ENCODE measurements around the gene NTRK1. TPM values are rescaled to one million over a fixed set of nuclear protein-coding genes. Genes with fewer than 3 reads are reported as not detected.

The NTRK1 gene
- total RNA-seq (2022; extraction: Qiagen RNA extraction): 0.09 to 0.25 TPM (median 0.18 TPM) in 5 replicates

GRCh38 chr1:156860628-156861423 is at the start of gene NTRK1:
Gene NTRK1, plus strand, starts transcription at chr1:156860865. Its CDS starts 70 bp downstream, at chr1:156860935.

GRCh38 chr1:156816561-156817328 is 43.9 kb upstream of the NTRK1 start, which contains the start of gene SH2D2A:
Gene SH2D2A, minus strand, starts transcription at chr1:156816848. Its CDS starts 140 bp downstream, at chr1:156816708.

GRCh38 chr1:156858959-156859522 is 1.6 kb upstream of the NTRK1 start, which contains the start of gene INSRR:
Gene INSRR, minus strand, starts transcription at chr1:156859117. Its CDS starts 496 bp downstream, at chr1:156858621.

DNA sequence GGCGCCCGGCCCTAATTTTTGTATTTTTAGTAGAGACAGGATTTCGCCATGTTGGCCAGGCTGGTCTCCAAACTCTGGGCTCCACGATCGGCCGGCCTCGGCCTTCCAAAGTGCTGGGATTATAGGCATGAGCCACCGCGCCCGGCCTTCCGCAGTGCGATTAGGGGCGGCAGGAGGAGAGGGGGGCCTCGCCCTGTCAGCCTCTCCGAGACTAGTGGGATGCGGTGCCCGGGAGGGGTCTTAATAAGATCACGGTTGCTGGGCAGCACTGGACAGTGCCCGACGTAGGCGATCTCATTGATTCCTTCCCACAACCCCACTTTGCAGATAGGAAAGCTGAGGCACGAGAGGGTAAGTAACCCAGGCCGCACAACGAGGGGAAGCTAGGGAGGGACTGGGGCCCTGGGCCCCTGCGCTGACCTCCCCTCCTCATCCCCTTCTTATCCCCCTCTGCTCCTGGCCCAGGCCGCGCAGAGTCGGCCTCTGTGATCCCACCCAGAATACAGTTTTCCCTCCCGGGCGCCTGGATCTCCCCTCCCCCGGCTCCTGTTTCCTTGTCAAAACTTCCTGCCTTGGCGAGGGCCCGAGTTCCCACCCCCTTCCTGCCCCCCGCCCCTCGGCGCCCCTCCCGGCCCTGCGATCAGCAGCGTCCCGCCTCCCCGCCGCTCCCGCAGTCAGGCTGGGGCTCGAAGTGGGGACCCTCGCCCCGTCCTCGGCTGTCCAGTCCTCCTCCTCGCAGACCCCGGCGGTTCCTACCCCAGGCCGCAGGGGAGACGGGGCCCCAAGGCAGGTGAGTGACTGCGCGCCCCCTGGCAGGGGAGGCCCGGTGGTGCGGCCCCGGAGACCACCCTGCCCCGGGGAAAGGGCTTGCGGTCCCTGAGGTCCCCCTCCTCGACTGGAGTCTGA is 32.6 kb downstream of the NTRK1 start, which contains the start of gene PEAR1:
Gene PEAR1, plus strand, starts transcription at position 671 of the 906 bp plus-strand sequence. CDS start 10,209 bp downstream, outside the sequence.

DNA sequence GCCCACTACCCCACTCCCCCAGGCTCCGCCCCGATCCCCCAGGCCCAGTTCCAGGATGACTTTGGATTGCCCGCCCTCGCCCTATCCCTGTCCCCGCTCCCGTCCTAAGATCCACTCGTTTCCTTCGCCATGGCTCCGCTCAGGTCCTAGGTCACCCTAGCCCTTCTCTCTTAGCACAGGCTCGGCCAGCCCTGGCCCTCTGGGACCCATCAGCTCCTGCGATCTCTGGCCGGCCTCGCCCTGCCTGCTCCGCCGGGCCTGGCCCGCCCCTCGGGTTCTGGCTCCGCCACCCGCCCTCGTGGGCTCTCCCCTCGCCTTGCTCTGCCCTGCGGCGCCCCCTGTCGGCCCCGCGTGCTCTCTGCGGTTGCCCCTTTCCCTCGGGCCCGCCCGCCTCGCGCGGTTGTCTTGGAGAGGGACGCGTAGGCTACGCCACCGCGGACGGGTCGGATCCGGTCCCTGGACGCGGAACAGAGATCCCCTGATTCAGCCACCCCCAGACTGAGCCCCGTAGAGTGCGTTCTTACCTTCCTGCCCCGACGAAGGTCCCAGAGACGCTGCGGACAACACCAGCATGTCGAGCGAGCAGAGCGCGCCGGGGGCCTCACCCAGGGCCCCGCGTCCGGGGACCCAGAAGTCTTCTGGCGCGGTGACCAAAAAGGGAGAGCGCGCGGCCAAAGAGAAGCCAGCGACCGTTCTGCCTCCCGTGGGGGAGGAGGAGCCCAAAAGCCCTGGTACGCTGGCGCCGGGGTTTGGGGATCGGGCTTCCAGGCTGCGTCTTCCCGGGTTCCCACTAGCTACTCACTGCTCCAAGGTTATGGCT is 59.8 kb downstream of the NTRK1 start, which contains the start of gene LRRC71:
Gene LRRC71, plus strand, starts transcription at position 400 of the 820 bp plus-strand sequence. Its CDS starts 172 bp downstream, at position 572.

Other genes starting within 250 kb of the NTRK1 start
- gene HAPLN2, start 241.4 kb upstream of the NTRK1 start, total RNA-seq (2022; extraction: Qiagen RNA extraction): 0.14 to 0.47 TPM (median 0.20 TPM) in 5 replicates
- 0.12 to 0.13 TPM in 2 of 5 replicates, not detected in the others for gene BCAN, start 218.7 kb upstream of the NTRK1 start, total RNA-seq (2022; extraction: Qiagen RNA extraction)
- gene NES, start 183.5 kb upstream of the NTRK1 start, total RNA-seq (2022; extraction: Qiagen RNA extraction): 1.0 to 1.5 TPM (median 1.2 TPM) in 5 replicates
- gene CRABP2, start 155.3 kb upstream of the NTRK1 start, total RNA-seq (2022; extraction: Qiagen RNA extraction): 7.2 to 12.0 TPM (median 7.8 TPM) in 5 replicates
- 22.7 to 26.6 TPM (median 25.3 TPM) in 5 replicates for gene METTL25B, start 132.4 kb upstream of the NTRK1 start, total RNA-seq (2022; extraction: Qiagen RNA extraction)
- gene ISG20L2, start 132.1 kb upstream of the NTRK1 start, total RNA-seq (2022; extraction: Qiagen RNA extraction): 37.3 to 57.8 TPM (median 43.3 TPM) in 5 replicates
- gene MRPL24, start 119.8 kb upstream of the NTRK1 start, total RNA-seq (2022; extraction: Qiagen RNA extraction): 166 to 208 TPM (median 194 TPM) in 5 replicates
- gene HDGF, start 109.2 kb upstream of the NTRK1 start, total RNA-seq (2022; extraction: Qiagen RNA extraction): 410 to 475 TPM (median 429 TPM) in 5 replicates
- 69.9 to 79.4 TPM (median 75.6 TPM) in 5 replicates for gene PRCC, start 93.3 kb upstream of the NTRK1 start, total RNA-seq (2022; extraction: Qiagen RNA extraction)
- 3.0 to 3.8 TPM (median 3.7 TPM) in 5 replicates for gene SH2D2A, start 44.0 kb upstream of the NTRK1 start, total RNA-seq (2022; extraction: Qiagen RNA extraction)
- not detected in 5 replicates for gene INSRR, start 1.7 kb upstream of the NTRK1 start, total RNA-seq (2022; extraction: Qiagen RNA extraction)
- gene PEAR1, start 32.9 kb downstream of the NTRK1 start, total RNA-seq (2022; extraction: Qiagen RNA extraction): 5.9 to 7.6 TPM (median 6.4 TPM) in 5 replicates
- 0.05 to 0.23 TPM (median 0.17 TPM) in 5 replicates for gene LRRC71, start 59.8 kb downstream of the NTRK1 start, total RNA-seq (2022; extraction: Qiagen RNA extraction)
- gene ARHGEF11, start 184.9 kb downstream of the NTRK1 start, total RNA-seq (2022; extraction: Qiagen RNA extraction): 16.0 to 18.6 TPM (median 17.6 TPM) in 5 replicates
- gene ETV3L, start 238.9 kb downstream of the NTRK1 start, total RNA-seq (2022; extraction: Qiagen RNA extraction): not detected in 5 replicates